Measurements from ENCODE around the gene OAT. TPM values are rescaled to one million over a fixed set of nuclear protein-coding genes. Genes with fewer than 3 reads are reported as not detected.

OAT gene
- total RNA-seq, 1 donor from 2014 or later, result 119 TPM

GRCh38 chr10:124387078-124387874 lies 31.4 kb downstream of the OAT start:
- Histone ChIP-seq H2AFZ (ENCODE audit: low read depth, low read length) (no peak overlapping the region), H3K4me3 (ENCODE audit: insufficient read depth, low read depth, low read length) (no peak overlapping the region), H3K9ac (ENCODE audit: low read length) (no peak overlapping the region), H3K79me2 (ENCODE audit: insufficient read depth, low read length) (no peaks in the 10 kb centered on the region), H3K4me1 (ENCODE audit: insufficient read depth, low read length) (peaks cover 6% of the 10 kb centered on the region), H3K4me2 (ENCODE audit: low read length) (no peak overlapping the region), H3K27ac (ENCODE audit: low read depth, low read length) (no peak overlapping the region), H3K27me3 (ENCODE audit: insufficient read depth, low read length) (no peaks in the 10 kb centered on the region), H3K9me3 (ENCODE audit: insufficient read depth, low read depth, low read length) (no peaks in the 10 kb centered on the region), H3K36me3 (ENCODE audit: insufficient read depth, low read length) (no peaks in the 10 kb centered on the region), H4K20me1 (ENCODE audit: insufficient read depth, low read length) (no peaks in the 10 kb centered on the region)
- Mint-ChIP-seq H3K4me1 (ENCODE audit: low read depth, unreplicated experiment) (no peaks in the 10 kb centered on the region), H3K36me3 (ENCODE audit: low read depth, unreplicated experiment) (no peaks in the 10 kb centered on the region), H3K27me3 (ENCODE audit: low read depth, unreplicated experiment) (peaks cover 30% of the 10 kb centered on the region), H3K27ac (ENCODE audit: unreplicated experiment) (no peak overlapping the region), H3K4me3 (ENCODE audit: unreplicated experiment) (no peak overlapping the region), H3K9me3 (ENCODE audit: unreplicated experiment) (no peaks in the 10 kb centered on the region)
- no peak for DNase-seq (ENCODE audit: low read depth)
- TF ChIP-seq CTCF (IDR thresholded peaks at IDR 0.05; ENCODE audit: insufficient read depth, low read depth, low read length), result peak; percentile 5
- TF ChIP-seq EZH2 (IDR thresholded peaks at IDR 0.05; ENCODE audit: insufficient read depth, low read length), result no peak
- FAIRE-seq, result no peak

GRCh38 chr10:124386186-124387077 lies 32.3 kb downstream of the OAT start:
- Mint-ChIP-seq H3K27ac (ENCODE audit: unreplicated experiment) (no peak overlapping the region), H3K4me1 (ENCODE audit: low read depth, unreplicated experiment) (no peaks in the 10 kb centered on the region), H3K9me3 (ENCODE audit: unreplicated experiment) (no peaks in the 10 kb centered on the region), H3K4me3 (ENCODE audit: unreplicated experiment) (no peak overlapping the region), H3K36me3 (ENCODE audit: low read depth, unreplicated experiment) (no peaks in the 10 kb centered on the region), H3K27me3 (ENCODE audit: low read depth, unreplicated experiment) (peaks cover 34% of the 10 kb centered on the region)
- no peaks in the 10 kb centered on the region for H3K79me2 ChIP-seq (ENCODE audit: insufficient read depth, low read length)
- H3K36me3 ChIP-seq (ENCODE audit: insufficient read depth, low read length), result no peaks in the 10 kb centered on the region
- peaks cover 2% of the 10 kb centered on the region for H3K27me3 ChIP-seq (ENCODE audit: insufficient read depth, low read length)
- peaks cover 6% of the 10 kb centered on the region for H3K4me1 ChIP-seq (ENCODE audit: insufficient read depth, low read length)
- H3K27ac ChIP-seq (ENCODE audit: low read depth, low read length), result no peak overlapping the region
- no peak overlapping the region for H3K9ac ChIP-seq (ENCODE audit: low read length)
- TF ChIP-seq CTCF (IDR thresholded peaks at IDR 0.05; ENCODE audit: insufficient read depth, low read depth, low read length), result no peak
- no peak for TF ChIP-seq EZH2 (IDR thresholded peaks at IDR 0.05; ENCODE audit: insufficient read depth, low read length)
- DNase-seq (ENCODE audit: low read depth) (no peak), FAIRE-seq (no peak)
- no peaks in the 10 kb centered on the region for H4K20me1 ChIP-seq (ENCODE audit: insufficient read depth, low read length)
- no peak overlapping the region for H3K4me2 ChIP-seq (ENCODE audit: low read length)
- no peaks in the 10 kb centered on the region for H3K9me3 ChIP-seq (ENCODE audit: insufficient read depth, low read depth, low read length)
- H3K4me3 ChIP-seq (ENCODE audit: insufficient read depth, low read depth, low read length), result no peak overlapping the region
- no peak overlapping the region for H2AFZ ChIP-seq (ENCODE audit: low read depth, low read length)
